GM12872 (cell line): ENCODE data around the gene MYO18B.

ENCODE experiments used
- TF ChIP-seq, protein P1 (sequence below): IDR thresholded peaks from 3 replicates; pipeline ENCODE4 v1.5.1; 2011; ENCODE audit warnings: low read depth, mild to moderate bottlenecking, low read length, moderate library complexity; ENCODE audit not compliant: insufficient read depth

The MYO18B gene

DNA sequence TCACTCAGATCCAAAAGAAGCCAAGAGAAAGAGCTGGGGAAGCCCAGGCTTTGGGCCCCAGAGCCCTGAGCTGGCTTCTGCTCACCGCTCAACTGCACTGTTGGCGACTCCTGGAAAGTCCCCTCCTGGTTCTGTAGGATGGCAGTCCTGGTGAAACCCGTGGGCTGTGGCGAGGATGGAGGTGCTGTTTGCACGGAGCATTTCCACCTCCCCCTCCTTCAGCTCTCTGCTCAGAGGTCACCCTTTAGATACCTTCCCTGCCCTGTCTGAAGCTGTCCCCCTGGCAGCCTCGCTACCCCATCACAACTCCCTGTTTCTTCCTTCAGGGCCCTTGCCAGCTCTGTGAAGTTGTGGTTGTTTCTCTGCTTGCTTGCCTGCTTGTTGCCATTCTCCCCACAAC, 97.8 kb downstream of the MYO18B start:
- TF ChIP-seq, protein P1, sequence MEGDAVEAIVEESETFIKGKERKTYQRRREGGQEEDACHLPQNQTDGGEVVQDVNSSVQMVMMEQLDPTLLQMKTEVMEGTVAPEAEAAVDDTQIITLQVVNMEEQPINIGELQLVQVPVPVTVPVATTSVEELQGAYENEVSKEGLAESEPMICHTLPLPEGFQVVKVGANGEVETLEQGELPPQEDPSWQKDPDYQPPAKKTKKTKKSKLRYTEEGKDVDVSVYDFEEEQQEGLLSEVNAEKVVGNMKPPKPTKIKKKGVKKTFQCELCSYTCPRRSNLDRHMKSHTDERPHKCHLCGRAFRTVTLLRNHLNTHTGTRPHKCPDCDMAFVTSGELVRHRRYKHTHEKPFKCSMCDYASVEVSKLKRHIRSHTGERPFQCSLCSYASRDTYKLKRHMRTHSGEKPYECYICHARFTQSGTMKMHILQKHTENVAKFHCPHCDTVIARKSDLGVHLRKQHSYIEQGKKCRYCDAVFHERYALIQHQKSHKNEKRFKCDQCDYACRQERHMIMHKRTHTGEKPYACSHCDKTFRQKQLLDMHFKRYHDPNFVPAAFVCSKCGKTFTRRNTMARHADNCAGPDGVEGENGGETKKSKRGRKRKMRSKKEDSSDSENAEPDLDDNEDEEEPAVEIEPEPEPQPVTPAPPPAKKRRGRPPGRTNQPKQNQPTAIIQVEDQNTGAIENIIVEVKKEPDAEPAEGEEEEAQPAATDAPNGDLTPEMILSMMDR: no peak

DNA sequence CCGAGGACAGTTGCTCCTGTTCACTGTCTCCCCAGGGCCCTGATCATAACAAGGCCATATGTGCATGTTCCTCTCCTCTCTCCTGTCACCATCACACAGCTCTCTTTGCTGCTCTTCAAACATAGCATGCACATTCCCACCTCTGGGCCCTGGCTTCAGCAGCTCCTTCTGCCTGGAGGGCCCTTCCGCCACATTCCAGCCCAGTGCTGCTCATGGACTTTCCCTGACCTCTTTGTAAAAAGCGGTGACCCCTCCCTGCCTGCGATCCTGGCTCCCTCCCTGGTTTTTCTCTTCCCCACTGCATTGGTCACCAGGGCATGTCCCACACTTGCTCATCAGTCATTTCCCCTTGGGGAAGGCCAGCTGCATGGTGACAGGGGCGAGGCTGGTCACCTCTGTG, 98.2 kb downstream of the MYO18B start:
- TF ChIP-seq, protein P1: no peak

DNA sequence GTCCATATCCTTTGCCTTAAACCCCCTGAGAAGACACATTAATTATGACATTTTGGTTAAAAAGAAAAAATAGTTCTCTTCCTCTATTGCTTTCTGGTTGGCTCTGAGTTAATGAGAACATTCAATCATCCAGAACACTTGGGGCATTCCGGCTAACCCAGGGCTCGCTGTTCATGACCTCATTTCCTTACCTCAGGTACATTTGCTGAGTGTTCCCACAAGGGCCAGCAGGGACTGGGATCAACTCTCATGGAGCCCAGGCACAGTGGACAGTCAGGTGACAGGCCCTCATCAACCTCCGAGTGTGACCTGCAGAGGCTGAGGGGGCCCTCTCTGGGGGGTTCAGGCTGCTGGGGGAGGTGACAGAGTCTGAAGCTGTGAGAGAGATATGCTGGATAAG, 98.9 kb downstream of the MYO18B start:
- TF ChIP-seq, protein P1: no peak

DNA sequence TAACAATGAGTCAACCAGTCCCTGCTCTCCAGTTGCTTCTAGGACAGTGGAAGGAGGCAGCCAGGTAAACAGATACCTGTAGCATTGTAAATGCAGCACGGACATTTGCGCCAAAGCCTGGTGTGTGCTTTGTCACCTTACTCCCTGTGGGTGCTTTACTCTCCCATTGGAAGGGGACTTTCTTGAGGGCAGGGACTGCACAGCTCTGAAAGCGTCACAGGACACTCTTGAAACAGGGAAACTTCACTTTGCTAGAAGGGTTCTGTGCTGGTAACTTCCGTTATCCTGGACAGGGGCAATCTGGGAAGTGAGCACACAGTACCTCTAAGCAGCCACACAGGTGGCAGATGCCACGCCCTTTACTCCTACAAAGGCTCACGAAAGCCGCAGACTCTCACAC, 99.8 kb downstream of the MYO18B start:
- TF ChIP-seq, protein P1: no peak

DNA sequence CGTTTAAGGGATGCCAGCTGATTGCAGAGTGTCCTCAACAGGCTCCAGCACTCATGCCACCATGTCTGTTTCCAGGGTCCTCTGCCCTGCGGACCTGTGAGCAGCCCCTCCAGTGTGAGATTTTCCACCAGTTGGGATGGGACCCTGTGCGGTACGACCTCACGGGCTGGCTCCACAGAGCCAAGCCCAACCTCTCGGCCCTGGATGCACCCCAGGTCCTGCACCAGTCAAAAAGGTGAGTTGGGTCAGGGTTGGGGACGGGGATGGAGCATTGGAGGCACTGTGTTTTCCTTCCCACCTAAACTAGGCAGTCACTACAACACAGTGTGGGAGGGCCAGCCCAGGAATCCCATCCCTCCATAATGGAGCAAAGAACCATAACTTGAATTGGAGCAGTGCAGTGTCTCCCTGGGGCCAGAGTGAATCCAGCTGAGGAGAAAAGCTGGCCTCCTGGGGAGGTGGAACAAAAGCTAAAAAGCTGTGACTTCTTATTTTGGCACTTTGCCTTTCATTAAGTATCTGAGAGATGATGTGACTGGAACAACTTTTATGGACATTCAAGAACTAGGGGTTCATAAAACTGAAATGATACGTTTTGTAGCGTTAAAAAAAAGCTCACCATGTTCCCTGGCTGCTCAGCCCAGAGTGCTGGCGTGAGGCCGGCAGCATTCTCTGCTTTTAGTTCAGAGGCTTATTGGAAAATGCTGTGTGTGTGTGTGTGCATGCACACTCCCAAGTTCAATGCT, 101.8 kb downstream of the MYO18B start:
- TF ChIP-seq, protein P1: no peak

DNA sequence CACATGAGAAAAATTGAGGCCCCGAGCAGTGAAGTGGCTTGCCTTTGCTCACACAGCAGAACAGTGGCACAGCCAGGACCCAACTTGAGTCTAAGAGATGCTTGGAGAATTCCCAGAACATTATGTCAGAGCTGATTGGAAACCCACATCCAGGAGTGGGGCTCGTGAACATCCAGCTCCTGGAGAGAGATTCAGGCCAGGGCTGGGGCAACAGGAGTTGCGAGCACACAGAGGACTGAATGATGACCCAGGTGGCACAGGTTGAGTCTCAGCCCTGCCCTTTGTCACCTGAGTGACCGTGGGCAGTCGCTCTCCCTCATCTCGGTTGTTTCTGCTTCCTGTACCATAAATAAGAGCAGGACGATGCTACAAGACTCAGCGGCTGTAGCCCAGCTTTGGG, 102.6 kb downstream of the MYO18B start:
- TF ChIP-seq, protein P1: no peak

DNA sequence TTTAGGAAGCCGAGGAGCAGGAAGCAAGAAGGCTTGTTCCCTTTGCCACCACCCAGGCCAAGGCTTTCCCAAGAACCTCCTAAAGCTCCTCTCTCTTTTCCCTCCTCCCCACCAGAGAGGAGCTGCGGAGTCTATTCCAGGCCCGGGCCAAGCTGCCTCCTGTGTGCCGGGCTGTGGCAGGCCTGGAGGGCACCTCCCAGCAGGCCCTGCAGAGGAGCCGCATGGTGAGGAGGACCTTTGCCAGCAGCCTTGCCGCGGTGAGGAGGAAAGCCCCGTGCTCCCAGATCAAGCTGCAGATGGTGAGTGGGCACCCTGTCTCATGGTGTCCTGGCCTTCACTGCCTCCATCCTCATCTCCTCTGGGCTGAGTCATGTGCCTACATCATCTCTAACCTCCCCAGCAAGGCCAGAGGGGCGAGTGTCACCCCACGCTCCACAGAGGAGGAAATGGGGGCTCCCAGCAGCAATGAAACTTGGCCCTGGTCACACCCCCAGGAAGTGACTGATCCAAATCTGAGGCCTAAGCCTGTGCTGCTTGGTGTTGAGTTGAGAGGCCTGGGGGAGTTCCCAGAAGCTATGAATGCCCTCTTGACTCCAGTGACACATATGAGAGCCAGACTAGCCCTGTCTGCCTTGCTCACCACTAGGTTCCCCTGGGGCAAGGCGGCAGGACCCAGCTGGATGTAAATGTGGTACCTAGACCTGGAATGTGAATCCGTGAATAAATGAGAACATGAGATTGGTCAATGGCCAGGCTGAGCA, 104.2 kb downstream of the MYO18B start:
- TF ChIP-seq, protein P1: no peak
